Bronchial epithelial cell (primary cell): ENCODE results near the gene ATP4A. TPM values are rescaled to one million over a fixed set of nuclear protein-coding genes. Genes with fewer than 3 reads are reported as not detected.
A peak's percentile ranks its signal among the peaks of the same experiment; 100 is the strongest.

Source experiments
- DNase-seq: peaks from one replicate; pipeline ENCODE4 v3.0.0-alpha.2; 2010; ENCODE audit warnings: low read depth
- FAIRE-seq: peaks from 2 replicates; lab custom pipeline; 2011; peaks lifted over from hg19 to GRCh38; lab: Jason Lieb, UNC
- H3K27me3 ChIP-seq: 2 replicates; pipeline ENCODE4 v1.5.1; 2011; ENCODE audit warnings: low read length; ENCODE audit not compliant: control insufficient read depth, insufficient read depth
- H3K36me3 ChIP-seq: 2 replicates; pipeline ENCODE4 v1.5.1; 2011; ENCODE audit warnings: low read length; ENCODE audit not compliant: control insufficient read depth, insufficient read depth
- H3K4me3 ChIP-seq: 2 replicates; pipeline ENCODE4 v1.5.1; 2011; ENCODE audit warnings: mild to moderate bottlenecking, low read depth, low read length, control low read depth
- total RNA-seq: library from RNA; depleted of rRNA; stranded (reverse); fragments of >200 nt; gene quantifications from 2 replicates; pipeline ENCODE4 v1.2.1, GENCODE V29; 2014
- TF ChIP-seq, protein P1 (sequence below): IDR thresholded peaks from 2 replicates; pipeline ENCODE4 v1.5.1; 2011; ENCODE audit warnings: mild to moderate bottlenecking, moderate library complexity, low read length, control low read depth, inconsistent platforms; ENCODE audit not compliant: insufficient read depth, severe bottlenecking

ATP4A gene
- total RNA-seq, 1 donor from 2014 or later, result not detected

DNA sequence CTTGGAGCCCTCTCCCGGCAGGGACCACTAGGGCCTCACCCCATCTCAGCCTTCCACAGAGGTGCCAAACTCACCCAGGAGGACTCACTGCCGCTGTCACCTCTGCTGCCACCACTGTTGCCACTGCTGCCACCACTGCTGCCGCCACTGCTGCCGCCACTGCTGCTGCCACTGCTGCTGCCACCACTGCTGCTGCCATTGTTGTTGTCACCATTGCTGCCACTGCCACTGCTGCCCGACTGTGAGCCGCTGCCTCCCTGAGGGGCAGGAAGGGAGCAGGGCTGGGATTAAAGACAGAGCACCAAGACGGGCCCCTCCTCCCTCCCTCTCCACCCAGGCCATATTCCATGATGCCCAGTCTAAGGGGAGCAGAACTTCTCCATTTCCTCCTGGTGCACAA lies 52.1 kb downstream of the ATP4A start:
- FAIRE-seq, result no peak
- TF ChIP-seq, protein P1, sequence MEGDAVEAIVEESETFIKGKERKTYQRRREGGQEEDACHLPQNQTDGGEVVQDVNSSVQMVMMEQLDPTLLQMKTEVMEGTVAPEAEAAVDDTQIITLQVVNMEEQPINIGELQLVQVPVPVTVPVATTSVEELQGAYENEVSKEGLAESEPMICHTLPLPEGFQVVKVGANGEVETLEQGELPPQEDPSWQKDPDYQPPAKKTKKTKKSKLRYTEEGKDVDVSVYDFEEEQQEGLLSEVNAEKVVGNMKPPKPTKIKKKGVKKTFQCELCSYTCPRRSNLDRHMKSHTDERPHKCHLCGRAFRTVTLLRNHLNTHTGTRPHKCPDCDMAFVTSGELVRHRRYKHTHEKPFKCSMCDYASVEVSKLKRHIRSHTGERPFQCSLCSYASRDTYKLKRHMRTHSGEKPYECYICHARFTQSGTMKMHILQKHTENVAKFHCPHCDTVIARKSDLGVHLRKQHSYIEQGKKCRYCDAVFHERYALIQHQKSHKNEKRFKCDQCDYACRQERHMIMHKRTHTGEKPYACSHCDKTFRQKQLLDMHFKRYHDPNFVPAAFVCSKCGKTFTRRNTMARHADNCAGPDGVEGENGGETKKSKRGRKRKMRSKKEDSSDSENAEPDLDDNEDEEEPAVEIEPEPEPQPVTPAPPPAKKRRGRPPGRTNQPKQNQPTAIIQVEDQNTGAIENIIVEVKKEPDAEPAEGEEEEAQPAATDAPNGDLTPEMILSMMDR, result no peak
- peaks cover 5% of the 10 kb centered on the region for H3K36me3 ChIP-seq

DNA sequence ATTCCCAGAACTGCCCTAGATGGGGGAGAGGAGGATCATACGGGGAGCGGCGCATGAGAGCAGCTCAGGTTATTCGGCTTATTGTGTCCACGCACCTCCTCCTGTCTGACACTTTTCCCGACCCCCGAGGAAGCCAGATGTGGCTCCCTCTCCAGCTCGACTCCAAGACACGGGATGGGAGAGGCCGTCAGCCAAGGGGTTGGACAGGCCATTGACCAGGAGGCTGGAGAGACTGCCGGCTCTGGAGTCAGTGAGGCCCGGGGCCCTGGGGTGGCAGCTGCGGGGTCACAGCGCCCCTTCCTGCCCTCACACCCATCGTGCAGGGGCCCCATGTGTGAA lies 52.9 kb downstream of the ATP4A start:
- Histone ChIP-seq H3K4me3 (peak overlapping the region; percentile 52), H3K36me3 (peaks cover 9% of the 10 kb centered on the region), H3K27me3 (no peaks in the 10 kb centered on the region)
- FAIRE-seq (no peak), DNase-seq (no peak)
- TF ChIP-seq, protein P1, result no peak

More for the DNA sequence above, 52.1 kb downstream of the ATP4A start:
- Histone ChIP-seq H3K4me3 (no peak overlapping the region), H3K27me3 (no peaks in the 10 kb centered on the region)
- no peak for DNase-seq

DNA sequence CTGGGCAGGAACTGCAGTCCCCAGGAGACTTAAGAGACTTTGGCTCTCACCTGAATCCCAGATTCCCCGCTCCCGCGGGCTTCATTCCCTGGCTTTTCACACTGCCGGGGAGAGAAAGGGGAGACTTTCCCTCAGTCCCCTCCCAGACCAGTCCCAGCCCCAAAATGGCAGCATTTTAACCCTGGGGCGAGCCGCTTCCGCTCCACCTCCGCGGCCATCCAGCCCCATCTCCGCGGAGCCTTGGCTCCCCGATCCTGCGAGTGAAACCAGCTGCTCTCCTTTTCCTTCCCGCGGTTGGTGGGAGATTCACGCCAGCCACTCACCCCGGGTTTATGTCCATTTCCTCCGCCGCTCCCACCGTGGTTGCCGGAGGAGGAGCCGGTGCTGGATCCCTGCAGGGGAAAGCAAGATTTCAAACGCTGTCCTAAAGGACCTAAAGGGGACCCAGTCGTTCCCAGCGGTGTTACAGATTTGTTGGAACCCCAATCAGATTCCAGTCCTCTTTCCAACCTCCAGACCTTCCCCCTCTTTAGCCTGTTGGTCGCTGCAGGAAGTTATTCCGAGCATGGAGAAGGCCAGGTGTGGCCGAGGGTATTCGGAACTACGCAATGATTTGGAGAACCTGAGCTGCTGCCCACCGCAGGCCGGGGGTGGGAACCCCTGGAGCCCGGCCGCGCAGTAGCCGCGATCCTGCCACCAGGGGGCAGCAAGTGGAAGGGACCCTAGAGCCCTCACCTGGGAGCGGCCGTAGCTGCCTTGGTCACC lies 53.4 kb downstream of the ATP4A start:
- FAIRE-seq (no peak), DNase-seq (peak; percentile 69)
- H3K4me3 ChIP-seq, result peak overlapping the region; percentile 52
- no peaks in the 10 kb centered on the region for H3K27me3 ChIP-seq
- peaks cover 13% of the 10 kb centered on the region for H3K36me3 ChIP-seq
- TF ChIP-seq, protein P1, result peak; percentile 99

DNA sequence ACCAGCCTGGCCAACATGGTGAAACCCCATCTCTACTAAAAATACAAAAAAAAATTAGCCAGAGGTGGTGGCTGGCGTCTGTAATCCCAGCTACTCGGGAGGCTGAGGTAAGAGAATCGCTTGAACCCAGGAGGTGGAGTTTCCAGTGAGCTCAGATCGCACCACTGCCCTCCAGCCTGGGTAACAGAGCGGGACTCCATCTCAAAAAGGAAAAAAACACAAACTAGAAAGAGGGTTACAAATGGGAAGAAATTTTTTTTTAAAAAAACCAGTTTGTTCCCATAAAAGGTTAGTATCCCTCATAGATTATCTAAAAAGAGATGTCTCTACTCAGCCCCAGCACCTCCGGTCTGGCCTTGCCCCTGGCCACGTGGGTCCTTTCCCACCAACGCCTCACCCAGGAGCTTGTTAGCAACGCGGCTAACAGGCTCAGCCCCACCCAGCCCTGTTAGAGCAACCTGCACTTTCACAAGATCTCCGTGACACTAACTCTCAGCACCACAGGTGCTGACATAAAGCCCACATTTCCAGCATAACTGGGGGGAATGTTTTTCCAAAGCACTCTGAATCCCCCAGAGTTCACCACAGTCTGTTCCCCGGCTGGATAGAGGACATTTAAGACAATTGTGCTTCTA lies 54.3 kb downstream of the ATP4A start:
- peak overlapping the region; percentile 52 for H3K4me3 ChIP-seq
- H3K36me3 ChIP-seq, result peaks cover 14% of the 10 kb centered on the region
- H3K27me3 ChIP-seq, result no peaks in the 10 kb centered on the region
- TF ChIP-seq, protein P1, result no peak
- DNase-seq, result peak; percentile 79
- no peak for FAIRE-seq

DNA sequence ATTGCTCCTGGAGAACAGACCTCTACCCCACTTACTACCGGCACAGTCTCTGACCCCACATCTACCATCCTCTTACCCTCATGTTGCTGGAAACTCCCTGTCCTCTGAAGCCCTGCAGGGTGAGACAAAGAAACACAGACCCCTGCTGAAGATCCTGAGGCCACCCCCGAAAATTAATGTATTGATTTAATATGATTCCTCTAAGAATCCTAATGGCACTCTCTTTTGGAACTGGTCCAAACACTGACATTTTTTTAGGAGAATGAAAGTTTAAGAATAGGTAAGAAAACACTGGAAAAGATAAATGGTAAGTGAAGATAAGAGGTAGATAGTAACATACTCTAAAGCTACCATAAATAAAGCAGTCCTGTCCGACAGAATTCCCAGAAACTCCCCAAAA lies 55.3 kb downstream of the ATP4A start:
- DNase-seq, result no peak
- Histone ChIP-seq H3K27me3 (no peaks in the 10 kb centered on the region), H3K36me3 (peaks cover 18% of the 10 kb centered on the region), H3K4me3 (no peak overlapping the region)
- TF ChIP-seq, protein P1, result no peak
- no peak for FAIRE-seq
